ENCODE measurements around the gene EPS15.

The EPS15 gene

GRCh38 chr1:51381964-51382363, 137.1 kb downstream of the EPS15 start (continued):
- TF ChIP-seq, protein P1, sequence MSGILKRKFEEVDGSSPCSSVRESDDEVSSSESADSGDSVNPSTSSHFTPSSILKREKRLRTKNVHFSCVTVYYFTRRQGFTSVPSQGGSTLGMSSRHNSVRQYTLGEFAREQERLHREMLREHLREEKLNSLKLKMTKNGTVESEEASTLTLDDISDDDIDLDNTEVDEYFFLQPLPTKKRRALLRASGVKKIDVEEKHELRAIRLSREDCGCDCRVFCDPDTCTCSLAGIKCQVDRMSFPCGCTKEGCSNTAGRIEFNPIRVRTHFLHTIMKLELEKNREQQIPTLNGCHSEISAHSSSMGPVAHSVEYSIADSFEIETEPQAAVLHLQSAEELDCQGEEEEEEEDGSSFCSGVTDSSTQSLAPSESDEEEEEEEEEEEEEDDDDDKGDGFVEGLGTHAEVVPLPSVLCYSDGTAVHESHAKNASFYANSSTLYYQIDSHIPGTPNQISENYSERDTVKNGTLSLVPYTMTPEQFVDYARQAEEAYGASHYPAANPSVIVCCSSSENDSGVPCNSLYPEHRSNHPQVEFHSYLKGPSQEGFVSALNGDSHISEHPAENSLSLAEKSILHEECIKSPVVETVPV (CRISPR knock-in tag; IDR thresholded peaks at IDR 0.05): no peak
- TF ChIP-seq ZFP30 (CRISPR knock-in tag; IDR thresholded peaks at IDR 0.05) (no peak), PPARA (CRISPR knock-in tag; IDR thresholded peaks at IDR 0.05; ENCODE audit: borderline replicate concordance) (no peak)

GRCh38 chr1:51380936-51381335, 138.1 kb downstream of the EPS15 start:
- no peak for ATAC-seq
- TF ChIP-seq GLIS3 (CRISPR knock-in tag; IDR thresholded peaks at IDR 0.05): no peak
- TF ChIP-seq ZNF70 (CRISPR knock-in tag; IDR thresholded peaks at IDR 0.05): no peak
- no peak for TF ChIP-seq OSR1 (CRISPR knock-in tag; IDR thresholded peaks at IDR 0.05)
- TF ChIP-seq ISL1 (CRISPR knock-in tag; IDR thresholded peaks at IDR 0.05): no peak
- no peak for TF ChIP-seq TOX (CRISPR knock-in tag; IDR thresholded peaks at IDR 0.05; ENCODE audit: borderline replicate concordance)
- no peak for TF ChIP-seq ZFP30 (CRISPR knock-in tag; IDR thresholded peaks at IDR 0.05)
- TF ChIP-seq TCF4 (CRISPR knock-in tag; IDR thresholded peaks at IDR 0.05; ENCODE audit: borderline replicate concordance): no peak
- no peak for TF ChIP-seq ZC3H10 (CRISPR knock-in tag; IDR thresholded peaks at IDR 0.05)
- TF ChIP-seq, protein P2, sequence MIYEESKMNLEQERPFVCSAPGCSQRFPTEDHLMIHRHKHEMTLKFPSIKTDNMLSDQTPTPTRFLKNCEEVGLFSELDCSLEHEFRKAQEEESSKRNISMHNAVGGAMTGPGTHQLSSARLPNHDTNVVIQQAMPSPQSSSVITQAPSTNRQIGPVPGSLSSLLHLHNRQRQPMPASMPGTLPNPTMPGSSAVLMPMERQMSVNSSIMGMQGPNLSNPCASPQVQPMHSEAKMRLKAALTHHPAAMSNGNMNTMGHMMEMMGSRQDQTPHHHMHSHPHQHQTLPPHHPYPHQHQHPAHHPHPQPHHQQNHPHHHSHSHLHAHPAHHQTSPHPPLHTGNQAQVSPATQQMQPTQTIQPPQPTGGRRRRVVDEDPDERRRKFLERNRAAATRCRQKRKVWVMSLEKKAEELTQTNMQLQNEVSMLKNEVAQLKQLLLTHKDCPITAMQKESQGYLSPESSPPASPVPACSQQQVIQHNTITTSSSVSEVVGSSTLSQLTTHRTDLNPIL (CRISPR knock-in tag; IDR thresholded peaks at IDR 0.05; ENCODE audit: low read depth): no peak
- TF ChIP-seq, protein P3, sequence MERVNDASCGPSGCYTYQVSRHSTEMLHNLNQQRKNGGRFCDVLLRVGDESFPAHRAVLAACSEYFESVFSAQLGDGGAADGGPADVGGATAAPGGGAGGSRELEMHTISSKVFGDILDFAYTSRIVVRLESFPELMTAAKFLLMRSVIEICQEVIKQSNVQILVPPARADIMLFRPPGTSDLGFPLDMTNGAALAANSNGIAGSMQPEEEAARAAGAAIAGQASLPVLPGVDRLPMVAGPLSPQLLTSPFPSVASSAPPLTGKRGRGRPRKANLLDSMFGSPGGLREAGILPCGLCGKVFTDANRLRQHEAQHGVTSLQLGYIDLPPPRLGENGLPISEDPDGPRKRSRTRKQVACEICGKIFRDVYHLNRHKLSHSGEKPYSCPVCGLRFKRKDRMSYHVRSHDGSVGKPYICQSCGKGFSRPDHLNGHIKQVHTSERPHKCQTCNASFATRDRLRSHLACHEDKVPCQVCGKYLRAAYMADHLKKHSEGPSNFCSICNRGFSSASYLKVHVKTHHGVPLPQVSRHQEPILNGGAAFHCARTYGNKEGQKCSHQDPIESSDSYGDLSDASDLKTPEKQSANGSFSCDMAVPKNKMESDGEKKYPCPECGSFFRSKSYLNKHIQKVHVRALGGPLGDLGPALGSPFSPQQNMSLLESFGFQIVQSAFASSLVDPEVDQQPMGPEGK (CRISPR knock-in tag; IDR thresholded peaks at IDR 0.05; ENCODE audit: borderline replicate concordance): no peak
- TF ChIP-seq PPARA (CRISPR knock-in tag; IDR thresholded peaks at IDR 0.05; ENCODE audit: borderline replicate concordance): no peak
- TF ChIP-seq ESRRG (CRISPR knock-in tag; IDR thresholded peaks at IDR 0.05): no peak
- no peak for TF ChIP-seq SNAI2 (CRISPR knock-in tag; IDR thresholded peaks at IDR 0.05)
- TF ChIP-seq BACH2 (CRISPR knock-in tag; IDR thresholded peaks at IDR 0.05; ENCODE audit: borderline replicate concordance): no peak
- TF ChIP-seq ZFP3 (CRISPR knock-in tag; IDR thresholded peaks at IDR 0.05): no peak
- no peak for TF ChIP-seq ARNTL (CRISPR knock-in tag; IDR thresholded peaks at IDR 0.05; ENCODE audit: borderline replicate concordance, low read depth)

DNA sequence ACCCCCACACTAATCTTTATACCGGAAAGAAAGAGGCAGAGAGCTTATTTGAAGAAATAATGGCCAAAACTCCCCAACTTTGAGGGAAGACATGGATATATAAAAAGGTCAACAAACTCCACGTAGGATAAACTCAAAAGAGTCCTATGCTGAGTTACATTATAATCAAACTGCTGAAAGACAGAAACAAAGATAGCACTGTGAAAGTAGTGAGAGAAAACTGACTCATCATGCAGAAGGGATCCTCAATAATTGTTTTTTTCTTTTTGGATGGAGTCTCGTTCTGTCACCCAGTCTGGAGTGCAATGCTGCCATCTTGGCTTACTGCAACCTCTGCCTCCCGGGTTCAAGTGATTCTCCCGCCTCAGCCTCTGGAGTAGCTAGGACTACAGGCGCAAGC, 140.2 kb downstream of the EPS15 start:
- no peak for ATAC-seq
- no peak for TF ChIP-seq CSDC2 (CRISPR knock-in tag; IDR thresholded peaks at IDR 0.05)
- TF ChIP-seq ESRRG (CRISPR knock-in tag; IDR thresholded peaks at IDR 0.05): no peak
- TF ChIP-seq ZNF565 (CRISPR knock-in tag; conservative IDR thresholded peaks at IDR 0.05; ENCODE audit: low read depth): no peak
- TF ChIP-seq ARNTL (CRISPR knock-in tag; IDR thresholded peaks at IDR 0.05; ENCODE audit: borderline replicate concordance, low read depth): no peak
- TF ChIP-seq ZFP3 (CRISPR knock-in tag; IDR thresholded peaks at IDR 0.05): no peak
- TF ChIP-seq, protein P1 (CRISPR knock-in tag; IDR thresholded peaks at IDR 0.05): no peak
- no peak for TF ChIP-seq ZNF8 (CRISPR knock-in tag; IDR thresholded peaks at IDR 0.05)
- no peak for TF ChIP-seq ZC3H10 (CRISPR knock-in tag; IDR thresholded peaks at IDR 0.05)

- TF ChIP-seq GLIS3 (CRISPR knock-in tag; IDR thresholded peaks at IDR 0.05): no peak
- no peak for TF ChIP-seq ZNF70 (CRISPR knock-in tag; IDR thresholded peaks at IDR 0.05)
- no peak for TF ChIP-seq TCF4 (CRISPR knock-in tag; IDR thresholded peaks at IDR 0.05; ENCODE audit: borderline replicate concordance)
- ATAC-seq: no peak
Measured at GRCh38 chr1:51373898-51374297, 145.2 kb downstream of the EPS15 start.

- no peak for ATAC-seq
- TF ChIP-seq ZNF8 (CRISPR knock-in tag; IDR thresholded peaks at IDR 0.05) (no peak), RARB (CRISPR knock-in tag; IDR thresholded peaks at IDR 0.05) (no peak), TCF4 (CRISPR knock-in tag; IDR thresholded peaks at IDR 0.05; ENCODE audit: borderline replicate concordance) (no peak), ZFP30 (CRISPR knock-in tag; IDR thresholded peaks at IDR 0.05) (no peak), PPARA (CRISPR knock-in tag; IDR thresholded peaks at IDR 0.05; ENCODE audit: borderline replicate concordance) (no peak), ZNF70 (CRISPR knock-in tag; IDR thresholded peaks at IDR 0.05) (no peak), ARNTL (CRISPR knock-in tag; IDR thresholded peaks at IDR 0.05; ENCODE audit: borderline replicate concordance, low read depth) (no peak), OSR1 (CRISPR knock-in tag; IDR thresholded peaks at IDR 0.05) (no peak), TOX (CRISPR knock-in tag; IDR thresholded peaks at IDR 0.05; ENCODE audit: borderline replicate concordance) (no peak), BACH2 (CRISPR knock-in tag; IDR thresholded peaks at IDR 0.05; ENCODE audit: borderline replicate concordance) (no peak), GLIS3 (CRISPR knock-in tag; IDR thresholded peaks at IDR 0.05) (no peak), ZNF565 (CRISPR knock-in tag; conservative IDR thresholded peaks at IDR 0.05; ENCODE audit: low read depth) (no peak), ISL1 (CRISPR knock-in tag; IDR thresholded peaks at IDR 0.05) (no peak)
- TF ChIP-seq, protein P4, sequence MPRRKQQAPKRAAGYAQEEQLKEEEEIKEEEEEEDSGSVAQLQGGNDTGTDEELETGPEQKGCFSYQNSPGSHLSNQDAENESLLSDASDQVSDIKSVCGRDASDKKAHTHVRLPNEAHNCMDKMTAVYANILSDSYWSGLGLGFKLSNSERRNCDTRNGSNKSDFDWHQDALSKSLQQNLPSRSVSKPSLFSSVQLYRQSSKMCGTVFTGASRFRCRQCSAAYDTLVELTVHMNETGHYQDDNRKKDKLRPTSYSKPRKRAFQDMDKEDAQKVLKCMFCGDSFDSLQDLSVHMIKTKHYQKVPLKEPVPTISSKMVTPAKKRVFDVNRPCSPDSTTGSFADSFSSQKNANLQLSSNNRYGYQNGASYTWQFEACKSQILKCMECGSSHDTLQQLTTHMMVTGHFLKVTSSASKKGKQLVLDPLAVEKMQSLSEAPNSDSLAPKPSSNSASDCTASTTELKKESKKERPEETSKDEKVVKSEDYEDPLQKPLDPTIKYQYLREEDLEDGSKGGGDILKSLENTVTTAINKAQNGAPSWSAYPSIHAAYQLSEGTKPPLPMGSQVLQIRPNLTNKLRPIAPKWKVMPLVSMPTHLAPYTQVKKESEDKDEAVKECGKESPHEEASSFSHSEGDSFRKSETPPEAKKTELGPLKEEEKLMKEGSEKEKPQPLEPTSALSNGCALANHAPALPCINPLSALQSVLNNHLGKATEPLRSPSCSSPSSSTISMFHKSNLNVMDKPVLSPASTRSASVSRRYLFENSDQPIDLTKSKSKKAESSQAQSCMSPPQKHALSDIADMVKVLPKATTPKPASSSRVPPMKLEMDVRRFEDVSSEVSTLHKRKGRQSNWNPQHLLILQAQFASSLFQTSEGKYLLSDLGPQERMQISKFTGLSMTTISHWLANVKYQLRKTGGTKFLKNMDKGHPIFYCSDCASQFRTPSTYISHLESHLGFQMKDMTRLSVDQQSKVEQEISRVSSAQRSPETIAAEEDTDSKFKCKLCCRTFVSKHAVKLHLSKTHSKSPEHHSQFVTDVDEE (CRISPR knock-in tag; IDR thresholded peaks at IDR 0.05): no peak
- TF ChIP-seq, protein P3 (CRISPR knock-in tag; IDR thresholded peaks at IDR 0.05; ENCODE audit: borderline replicate concordance): no peak
Measured at GRCh38 chr1:51372561-51372960, 146.5 kb downstream of the EPS15 start.
